ENCODE measurements around the gene OSBPL3. TPM values are rescaled to one million over a fixed set of nuclear protein-coding genes. Genes with fewer than 3 reads are reported as not detected.

OSBPL3 gene
- total RNA-seq, 1 experiment from 2014 or later = 11.6 TPM

DNA sequence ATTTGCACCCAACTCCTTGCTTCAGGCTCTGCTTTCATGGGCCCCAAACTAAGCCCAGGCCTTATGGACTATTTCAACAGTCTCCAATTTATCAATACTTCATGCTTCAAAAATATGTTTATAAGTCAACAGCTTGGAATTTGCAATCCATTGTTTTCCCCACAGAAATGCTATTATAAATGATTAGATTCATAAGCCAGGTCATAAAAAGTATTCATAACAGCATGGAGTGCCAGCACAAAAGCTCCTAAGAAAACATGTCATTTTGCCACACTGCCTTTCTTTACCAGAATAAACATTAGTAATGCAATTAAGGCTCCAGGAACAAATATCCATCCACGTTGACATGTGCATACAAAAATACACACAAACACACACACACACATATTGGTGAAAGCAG is 30.1 kb downstream of the OSBPL3 start:
- ChIA-PET CTCF (interaction anchor here (0.8 kb wide), 1 partner anchor 138 kb away, joined by 4 read pairs; no protein-coding TSS in a partner anchor), POLR2A (ENCODE audit: unreplicated experiment) (no interaction called here)
- ATAC-seq (peak; percentile 83), DNase-seq (peak; percentile 27)
- Histone ChIP-seq H4K20me1 (ENCODE audit: low read length) (no peaks in the 10 kb centered on the region), H3F3A (ENCODE audit: low read length, unreplicated experiment) (no peaks in the 10 kb centered on the region), H3K9ac (ENCODE audit: low read length) (no peak overlapping the region), H3K27me3 (ENCODE audit: low read length) (no peaks in the 10 kb centered on the region), H3K9me2 (replicated peaks; ENCODE audit: low read length) (no peaks in the 10 kb centered on the region), H3K4me3 (ENCODE audit: low read length) (no peak overlapping the region), H3K4me1 (ENCODE audit: insufficient read depth, low read length) (peaks cover 17% of the 10 kb centered on the region), H3K4me2 (ENCODE audit: low read length) (no peak overlapping the region), H3K36me3 (ENCODE audit: low read depth, low read length) (no peaks in the 10 kb centered on the region), H3K79me2 (ENCODE audit: low read length) (peaks cover 97% of the 10 kb centered on the region), H2AFZ (ENCODE audit: low read length) (no peak overlapping the region), H3K9me3 (ENCODE audit: low read length) (no peaks in the 10 kb centered on the region), H3K27ac (ENCODE audit: low read length) (no peak overlapping the region)
- TF ChIP-seq CTCF (conservative IDR thresholded peaks at IDR 0.05; ENCODE audit: low read depth, low read length) (no peak), EZH2 (IDR thresholded peaks at IDR 0.05; ENCODE audit: low read length, unreplicated experiment) (no peak), EZH2phosphoT487 (IDR thresholded peaks at IDR 0.05; ENCODE audit: borderline replicate concordance, low read length) (no peak)
- BruUV-seq (replicated peaks) = no TSS peak
- intact Hi-C loops (cut with micrococcal nuclease) = loop anchor here (1.0 to 2.0 kb wide), 3 partner anchors 23 to 129 kb away; no protein-coding TSS in a partner anchor

- Histone ChIP-seq H3K79me2 (ENCODE audit: low read length) (peaks cover 91% of the 10 kb centered on the region), H3K4me3 (ENCODE audit: low read length) (no peak overlapping the region), H3K9me2 (replicated peaks; ENCODE audit: low read length) (no peaks in the 10 kb centered on the region), H4K20me1 (ENCODE audit: low read length) (no peaks in the 10 kb centered on the region), H3K27ac (ENCODE audit: low read length) (no peak overlapping the region), H3K9ac (ENCODE audit: low read length) (no peak overlapping the region), H2AFZ (ENCODE audit: low read length) (no peak overlapping the region), H3K36me3 (ENCODE audit: low read depth, low read length) (no peaks in the 10 kb centered on the region), H3K4me2 (ENCODE audit: low read length) (no peak overlapping the region), H3F3A (ENCODE audit: low read length, unreplicated experiment) (no peaks in the 10 kb centered on the region), H3K9me3 (ENCODE audit: low read length) (no peaks in the 10 kb centered on the region), H3K27me3 (ENCODE audit: low read length) (no peaks in the 10 kb centered on the region), H3K4me1 (ENCODE audit: insufficient read depth, low read length) (peaks cover 17% of the 10 kb centered on the region)
- ChIA-PET CTCF (interaction anchor here (1.4 kb wide), 1 partner anchor 144 kb away, joined by 3 read pairs; no protein-coding TSS in a partner anchor), POLR2A (ENCODE audit: unreplicated experiment) (no interaction called here)
- peak; percentile 23; the same call in 1 of the 2 replicates for ATAC-seq
- DNase-seq = no peak
- intact Hi-C loops (cut with micrococcal nuclease) = loop anchor here (2.0 kb wide), 1 partner anchor 26 kb away; no protein-coding TSS in a partner anchor
- no peak for TF ChIP-seq CTCF (conservative IDR thresholded peaks at IDR 0.05; ENCODE audit: low read depth, low read length)
- no peak for TF ChIP-seq EZH2 (IDR thresholded peaks at IDR 0.05; ENCODE audit: low read length, unreplicated experiment)
- TF ChIP-seq EZH2phosphoT487 (IDR thresholded peaks at IDR 0.05; ENCODE audit: borderline replicate concordance, low read length) = no peak
- BruUV-seq (replicated peaks) = no TSS peak
Measured at GRCh38 chr7:24948739-24949138, 31.2 kb downstream of the OSBPL3 start.

- no TSS peak for BruUV-seq (replicated peaks)
- DNase-seq = no peak
- POLR2A ChIA-PET (ENCODE audit: unreplicated experiment) = no interaction called here
- intact Hi-C loops (cut with micrococcal nuclease) = no loop called here
- Histone ChIP-seq H3K27me3 (ENCODE audit: low read length) (no peaks in the 10 kb centered on the region), H3K4me1 (ENCODE audit: insufficient read depth, low read length) (peaks cover 17% of the 10 kb centered on the region), H3K4me3 (ENCODE audit: low read length) (no peak overlapping the region), H3K9me3 (ENCODE audit: low read length) (no peaks in the 10 kb centered on the region), H3K27ac (ENCODE audit: low read length) (no peak overlapping the region), H2AFZ (ENCODE audit: low read length) (no peak overlapping the region), H3F3A (ENCODE audit: low read length, unreplicated experiment) (no peaks in the 10 kb centered on the region), H3K9me2 (replicated peaks; ENCODE audit: low read length) (no peaks in the 10 kb centered on the region), H3K36me3 (ENCODE audit: low read depth, low read length) (no peaks in the 10 kb centered on the region), H3K9ac (ENCODE audit: low read length) (no peak overlapping the region), H4K20me1 (ENCODE audit: low read length) (no peaks in the 10 kb centered on the region), H3K79me2 (ENCODE audit: low read length) (peaks cover 84% of the 10 kb centered on the region), H3K4me2 (ENCODE audit: low read length) (no peak overlapping the region)
- no peak for TF ChIP-seq EZH2phosphoT487 (IDR thresholded peaks at IDR 0.05; ENCODE audit: borderline replicate concordance, low read length)
- no peak for TF ChIP-seq CTCF (conservative IDR thresholded peaks at IDR 0.05; ENCODE audit: low read depth, low read length)
- no peak for TF ChIP-seq EZH2 (IDR thresholded peaks at IDR 0.05; ENCODE audit: low read length, unreplicated experiment)
- no peak for ATAC-seq
- CTCF ChIA-PET = no interaction called here
Measured at GRCh38 chr7:24946467-24946866, 33.5 kb downstream of the OSBPL3 start.
